Activated CD4-positive, alpha-beta T cell treated with anti-CD3 and anti-CD28 coated beads, Interleukin-2, amount 50 U/mL, for 24 hours (primary cell): Measurements from ENCODE around the gene CES2.
A peak's percentile ranks its signal among the peaks of the same experiment; 100 is the strongest.

Experiments used
- DNase-seq, 2 donors: peaks; one replicate each; pipeline ENCODE4 v3.0.0-alpha.2; 2020; ENCODE audit warnings: low read depth in 1 of 2, low spot score in 1 of 2

CES2 gene

GRCh38 chr16:66902648-66903543, 32.4 kb upstream of the CES2 start:
- DNase-seq: no peak

GRCh38 chr16:66903544-66904427, 31.5 kb upstream of the CES2 start:
- DNase-seq: no peak

- DNase-seq: no peak
Observed at GRCh38 chr16:66904428-66904845, 30.9 kb upstream of the CES2 start.

GRCh38 chr16:66904846-66905632, 30.3 kb upstream of the CES2 start:
- DNase-seq: no peak

- DNase-seq: peak in 1 of 2 donors; percentile 24
Observed at GRCh38 chr16:66905633-66906539, 29.4 kb upstream of the CES2 start.

- no peak for DNase-seq
Observed at GRCh38 chr16:66906916-66907836, 28.1 kb upstream of the CES2 start.

GRCh38 chr16:66908116-66908515, 27.2 kb upstream of the CES2 start:
- DNase-seq: no peak

GRCh38 chr16:66908762-66909559, 26.4 kb upstream of the CES2 start:
- DNase-seq: no peak

- DNase-seq: no peak
Observed at GRCh38 chr16:66910175-66910940, 25.0 kb upstream of the CES2 start.

- no peak for DNase-seq
Observed at GRCh38 chr16:66911112-66911511, 24.2 kb upstream of the CES2 start.

- no peak for DNase-seq
Observed at GRCh38 chr16:66911801-66912200, 23.5 kb upstream of the CES2 start.

GRCh38 chr16:66913081-66913480, 22.2 kb upstream of the CES2 start:
- DNase-seq: no peak

- DNase-seq: no peak
Observed at GRCh38 chr16:66913711-66914110, 21.6 kb upstream of the CES2 start.

GRCh38 chr16:66914541-66914940, 20.8 kb upstream of the CES2 start:
- DNase-seq: no peak

- no peak for DNase-seq
Observed at GRCh38 chr16:66915041-66915440, 20.3 kb upstream of the CES2 start.

- no peak for DNase-seq
Observed at GRCh38 chr16:66916518-66916917, 18.8 kb upstream of the CES2 start.

GRCh38 chr16:66917741-66918140, 17.6 kb upstream of the CES2 start:
- no peak for DNase-seq

GRCh38 chr16:66918355-66918754, 17.0 kb upstream of the CES2 start:
- no peak for DNase-seq
